NCI-H226 (cell line): ENCODE data around the gene HELZ2.
"Not testable (repeated sequence)": the region's sequence is repeated elsewhere in the genome, so short reads cannot be mapped to it uniquely, and the experiment has no call there.

Experiments
- DNase-seq: peaks from one replicate; pipeline ENCODE4 v3.0.0-alpha.2; 2015

Gene HELZ2

GRCh38 chr20:63578224-63579016 lies 4.4 kb upstream of the HELZ2 start:
- no peak for DNase-seq

- DNase-seq = no peak
Observed at GRCh38 chr20:63577317-63577894, 3.4 kb upstream of the HELZ2 start.

- no peak for DNase-seq
Observed at GRCh38 chr20:63576311-63576710, 2.3 kb upstream of the HELZ2 start.

- DNase-seq = no peak
Observed at GRCh38 chr20:63574829-63575743, 1.0 kb upstream of the HELZ2 start.

- DNase-seq = no peak
Observed at GRCh38 chr20:63573647-63574131, 350 bp downstream of the HELZ2 start.

GRCh38 chr20:63572788-63573646 lies 1.0 kb downstream of the HELZ2 start:
- no peak for DNase-seq

GRCh38 chr20:63572071-63572787 lies 1.8 kb downstream of the HELZ2 start:
- DNase-seq = no peak

- not testable (repeated sequence) for DNase-seq
Observed at GRCh38 chr20:63571087-63571478, 3.0 kb downstream of the HELZ2 start.

- DNase-seq = no peak
Observed at GRCh38 chr20:63570281-63571086, 3.6 kb downstream of the HELZ2 start.

GRCh38 chr20:63568986-63569949 lies 4.8 kb downstream of the HELZ2 start:
- DNase-seq = no peak

GRCh38 chr20:63568170-63568981 lies 5.7 kb downstream of the HELZ2 start:
- no peak for DNase-seq

- no peak for DNase-seq
Observed at GRCh38 chr20:63567386-63568169, 6.5 kb downstream of the HELZ2 start.

- DNase-seq = no peak
Observed at GRCh38 chr20:63567136-63567385, 7.0 kb downstream of the HELZ2 start.

- DNase-seq = no peak
Observed at GRCh38 chr20:63566395-63567135, 7.5 kb downstream of the HELZ2 start.

GRCh38 chr20:63565699-63566335 lies 8.2 kb downstream of the HELZ2 start:
- DNase-seq = no peak

- no peak for DNase-seq
Observed at GRCh38 chr20:63565021-63565698, 8.9 kb downstream of the HELZ2 start.
